Stimulated activated CD8-positive, alpha-beta memory T cell treated with anti-CD3 and anti-CD28 coated beads, Interleukin-2, amount 100 ng/mL, for 48 hours (primary cell): ENCODE results near the gene ITIH2.
A peak's percentile ranks its signal among the peaks of the same experiment; 100 is the strongest.
"Not testable (repeated sequence)": the region's sequence is repeated elsewhere in the genome, so short reads cannot be mapped to it uniquely, and the experiment has no call there.

Experiments used
- DNase-seq, 2 donors: peaks; one replicate each; pipeline ENCODE4 v3.0.0-alpha.2; 2020; ENCODE audit warnings: low read depth in 2 of 2

Gene ITIH2, protein sequence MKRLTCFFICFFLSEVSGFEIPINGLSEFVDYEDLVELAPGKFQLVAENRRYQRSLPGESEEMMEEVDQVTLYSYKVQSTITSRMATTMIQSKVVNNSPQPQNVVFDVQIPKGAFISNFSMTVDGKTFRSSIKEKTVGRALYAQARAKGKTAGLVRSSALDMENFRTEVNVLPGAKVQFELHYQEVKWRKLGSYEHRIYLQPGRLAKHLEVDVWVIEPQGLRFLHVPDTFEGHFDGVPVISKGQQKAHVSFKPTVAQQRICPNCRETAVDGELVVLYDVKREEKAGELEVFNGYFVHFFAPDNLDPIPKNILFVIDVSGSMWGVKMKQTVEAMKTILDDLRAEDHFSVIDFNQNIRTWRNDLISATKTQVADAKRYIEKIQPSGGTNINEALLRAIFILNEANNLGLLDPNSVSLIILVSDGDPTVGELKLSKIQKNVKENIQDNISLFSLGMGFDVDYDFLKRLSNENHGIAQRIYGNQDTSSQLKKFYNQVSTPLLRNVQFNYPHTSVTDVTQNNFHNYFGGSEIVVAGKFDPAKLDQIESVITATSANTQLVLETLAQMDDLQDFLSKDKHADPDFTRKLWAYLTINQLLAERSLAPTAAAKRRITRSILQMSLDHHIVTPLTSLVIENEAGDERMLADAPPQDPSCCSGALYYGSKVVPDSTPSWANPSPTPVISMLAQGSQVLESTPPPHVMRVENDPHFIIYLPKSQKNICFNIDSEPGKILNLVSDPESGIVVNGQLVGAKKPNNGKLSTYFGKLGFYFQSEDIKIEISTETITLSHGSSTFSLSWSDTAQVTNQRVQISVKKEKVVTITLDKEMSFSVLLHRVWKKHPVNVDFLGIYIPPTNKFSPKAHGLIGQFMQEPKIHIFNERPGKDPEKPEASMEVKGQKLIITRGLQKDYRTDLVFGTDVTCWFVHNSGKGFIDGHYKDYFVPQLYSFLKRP

DNA sequence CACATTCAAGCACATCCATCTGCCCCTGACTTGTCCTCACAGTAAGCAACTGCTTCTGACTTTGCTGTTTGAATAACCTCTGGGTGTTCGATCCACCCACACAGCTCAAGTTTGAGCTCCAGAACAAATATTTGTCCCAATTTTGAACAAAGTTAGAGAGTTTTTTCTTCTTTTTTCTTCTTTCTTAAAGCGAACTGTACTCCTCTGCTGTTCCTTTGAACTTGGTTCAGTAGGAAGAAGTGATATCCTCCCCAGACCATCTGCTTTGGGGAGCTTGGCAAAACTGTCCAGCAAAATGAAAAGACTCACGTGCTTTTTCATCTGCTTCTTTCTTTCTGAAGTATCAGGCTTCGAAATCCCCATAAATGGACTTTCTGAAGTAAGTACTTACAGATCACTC, at the start of gene ITIH2:
Gene ITIH2 (plus strand): TSS at position 177 of the 400 bp plus-strand sequence. CDS start 119 bp downstream, at position 296.
- DNase-seq = no peak

DNA sequence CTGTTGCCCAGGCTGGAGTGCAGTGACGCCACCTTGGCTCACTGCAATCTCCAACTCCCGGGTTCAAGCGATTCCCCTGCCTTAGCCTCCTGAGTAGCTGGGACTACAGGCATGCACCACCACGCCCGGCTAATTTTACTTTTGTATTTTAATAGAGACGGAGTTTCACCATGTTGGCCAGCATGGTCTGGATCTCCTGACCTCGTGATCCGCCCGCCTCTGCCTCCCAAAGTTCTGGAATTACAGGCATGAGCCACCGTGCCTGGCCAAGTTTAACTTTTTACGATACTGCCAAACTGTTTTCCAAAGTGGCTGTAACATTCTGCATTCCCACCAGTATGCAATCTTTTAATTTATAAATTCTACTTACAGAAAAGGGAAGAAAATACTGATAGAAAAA, 46.0 kb upstream of the ITIH2 start:
- not testable (repeated sequence) for DNase-seq

DNA sequence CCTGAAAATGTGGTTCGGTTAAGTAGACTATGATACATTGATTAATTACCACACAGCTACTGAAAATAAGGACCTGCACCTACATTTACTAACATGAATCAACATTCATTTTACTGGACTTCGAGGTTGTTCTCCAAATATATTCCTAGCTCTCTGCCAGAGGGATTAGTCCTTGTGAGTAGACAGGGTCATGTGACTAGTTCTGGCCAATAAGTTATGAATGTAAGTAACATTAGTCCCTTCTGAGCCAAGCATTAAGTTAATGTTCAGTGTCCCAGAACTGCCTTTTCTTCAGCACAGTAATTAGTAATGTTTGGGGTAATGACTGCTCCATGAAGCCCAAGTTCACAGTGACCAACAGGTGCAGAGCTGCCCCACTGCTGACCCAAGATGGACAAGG, 45.6 kb upstream of the ITIH2 start:
- DNase-seq = no peak

DNA sequence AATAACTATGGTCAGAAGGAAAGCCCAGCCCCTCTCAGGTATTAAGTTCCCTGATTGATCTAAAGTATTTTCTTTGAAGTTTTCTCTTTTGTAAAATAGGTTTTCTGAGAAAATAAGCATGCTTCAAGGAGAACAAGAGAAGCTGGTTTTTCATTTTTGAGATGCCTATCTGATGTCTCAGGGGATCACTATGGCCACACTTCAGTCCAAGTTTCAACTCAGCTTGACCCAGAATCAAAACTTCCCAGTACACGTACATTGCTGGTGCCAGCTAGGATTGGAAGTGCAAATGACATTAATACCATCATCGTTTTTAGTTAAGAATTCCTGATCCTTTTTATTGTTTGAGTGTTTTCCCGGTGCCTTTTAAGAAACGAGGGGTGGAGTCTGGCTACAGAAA, 43.6 kb upstream of the ITIH2 start:
- no peak for DNase-seq

DNA sequence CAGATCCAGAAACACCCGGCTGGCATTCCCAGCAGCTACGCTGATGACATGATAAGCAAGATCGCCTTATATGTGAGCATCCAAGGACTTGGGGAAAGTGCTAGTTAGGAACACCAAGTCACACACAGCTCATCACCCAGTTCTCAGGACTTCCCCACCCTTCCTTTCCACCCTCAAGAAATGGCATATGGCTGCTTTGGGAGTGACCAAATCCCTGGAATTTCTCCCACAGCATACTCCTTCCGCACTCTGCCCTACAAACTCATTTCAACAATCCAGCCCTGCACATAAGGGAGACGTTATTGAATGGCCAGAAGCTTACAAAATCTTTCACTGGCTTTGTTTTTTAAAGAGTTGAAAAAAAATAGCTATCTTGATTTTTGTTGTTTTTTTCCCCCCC, 40.6 kb upstream of the ITIH2 start:
- no peak for DNase-seq

DNA sequence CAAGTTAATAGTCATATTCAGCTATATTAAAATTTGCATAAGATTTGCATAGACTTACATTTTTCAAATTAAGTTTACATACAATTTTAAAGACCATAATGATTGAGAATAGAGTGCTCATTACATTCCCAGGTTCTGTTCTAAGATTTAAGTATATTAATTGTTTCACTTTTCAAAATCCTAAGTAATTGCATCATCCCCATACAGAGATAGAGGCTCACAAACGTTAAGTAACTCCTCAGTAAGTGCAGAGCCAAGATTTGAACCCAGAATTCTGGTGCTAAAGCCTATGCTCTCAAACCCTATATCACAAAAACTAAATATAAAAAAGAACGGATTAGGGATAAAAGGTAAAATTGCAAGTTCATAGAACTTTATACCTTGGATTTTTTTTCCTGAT, 38.4 kb upstream of the ITIH2 start:
- DNase-seq = no peak

DNA sequence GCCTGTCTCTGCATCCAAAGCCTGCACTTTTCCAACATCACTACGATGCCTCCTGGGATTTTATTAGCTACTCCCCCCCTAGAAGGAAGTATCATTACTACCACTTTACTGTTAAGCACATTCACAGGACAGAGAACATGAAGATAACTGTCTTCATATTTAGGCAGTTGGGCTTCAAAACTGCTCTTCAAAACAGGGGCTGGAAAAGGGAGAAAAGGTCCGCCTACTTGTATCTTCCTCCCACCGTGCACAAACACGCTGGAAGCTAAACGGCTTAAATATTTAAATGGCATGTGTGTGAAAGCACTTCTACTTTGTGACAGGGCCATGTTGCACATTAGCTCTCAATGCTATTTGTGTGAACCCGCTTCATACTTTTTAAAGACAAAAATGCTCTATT, 37.3 kb upstream of the ITIH2 start:
- no peak for DNase-seq

DNA sequence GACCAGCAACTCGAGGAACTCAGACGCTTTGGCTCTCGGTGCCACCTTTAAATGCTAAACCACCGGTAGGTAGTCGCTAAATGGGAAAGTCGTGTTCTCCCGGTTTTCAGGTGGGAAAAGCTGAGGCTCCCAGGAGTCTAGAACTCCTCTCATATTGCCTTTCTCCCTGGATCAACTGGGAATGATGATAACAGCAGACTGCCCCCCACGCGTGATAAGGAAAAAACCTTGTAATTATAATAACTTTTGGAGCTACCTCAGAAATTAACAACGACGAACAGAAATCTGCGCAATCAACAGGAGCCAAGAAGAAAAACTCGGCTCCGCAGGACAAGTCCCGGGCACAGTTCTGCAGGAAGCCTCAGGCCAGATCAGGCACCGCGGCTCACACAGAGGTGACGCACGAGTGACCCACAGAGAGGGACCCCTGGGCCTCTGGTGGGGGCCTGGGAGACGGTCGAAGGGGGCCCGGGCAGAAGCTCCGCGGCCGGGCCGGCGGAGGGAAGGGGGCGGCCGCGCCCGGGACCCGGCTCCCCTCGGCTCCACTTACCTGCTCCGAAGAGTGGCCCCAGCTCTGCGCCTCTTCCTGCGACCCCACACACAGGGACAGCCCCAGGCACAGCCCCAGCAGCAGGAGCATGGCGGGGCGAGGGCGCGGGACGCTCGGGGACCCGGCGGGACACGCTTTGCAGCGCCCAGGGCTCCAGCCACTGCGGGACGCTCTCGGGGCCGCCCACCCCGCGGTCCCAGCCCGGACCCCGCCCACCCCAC, 36.7 kb upstream of the ITIH2 start, which contains the start of gene ITIH5:
Gene ITIH5 (minus strand): TSS at position 714 of the 771 bp plus-strand sequence. CDS start 74 bp downstream, at position 640.
- no peak for DNase-seq

DNA sequence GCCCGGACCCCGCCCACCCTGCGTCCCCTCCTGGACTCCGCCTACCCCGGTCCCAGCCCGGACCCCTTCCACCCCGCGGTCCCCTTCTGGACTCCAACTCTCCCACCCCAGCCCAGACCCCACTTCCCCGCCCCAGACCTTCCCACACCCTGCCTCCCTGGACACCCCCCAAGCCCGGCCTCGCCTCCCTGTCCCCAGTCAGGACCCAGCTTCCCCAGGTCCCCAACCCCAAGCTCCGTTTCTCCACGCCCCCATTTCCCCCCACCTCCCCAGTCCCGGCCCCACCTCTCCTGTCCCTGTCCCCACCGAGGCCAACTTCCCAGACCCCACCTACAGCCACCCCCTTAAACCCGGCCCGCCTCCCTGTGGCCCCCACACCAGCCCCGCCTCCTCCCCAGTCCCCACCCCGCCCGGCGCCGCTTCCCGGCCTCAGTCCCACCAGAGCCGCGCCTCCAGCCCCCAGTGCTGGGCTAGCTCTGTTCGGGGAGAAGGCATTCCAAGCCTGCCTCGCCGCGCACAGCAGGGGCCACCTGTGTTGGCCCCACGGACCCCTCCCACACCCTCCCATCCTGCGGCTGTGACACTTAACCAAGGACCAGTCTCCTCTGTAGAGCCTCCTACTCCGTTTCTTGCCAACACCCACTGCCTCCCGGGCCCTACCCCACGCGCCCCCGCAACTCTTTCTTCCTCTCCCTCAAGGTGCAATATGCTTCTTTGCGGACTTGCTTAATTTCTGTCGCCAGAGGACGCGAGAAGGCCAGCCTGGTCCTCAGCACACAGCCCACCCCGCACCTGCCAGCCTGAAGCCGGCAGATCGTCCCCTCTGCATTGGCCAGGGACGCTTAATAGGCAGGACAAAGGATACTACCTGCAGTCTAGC, 35.6 kb upstream of the ITIH2 start:
- DNase-seq = no peak

DNA sequence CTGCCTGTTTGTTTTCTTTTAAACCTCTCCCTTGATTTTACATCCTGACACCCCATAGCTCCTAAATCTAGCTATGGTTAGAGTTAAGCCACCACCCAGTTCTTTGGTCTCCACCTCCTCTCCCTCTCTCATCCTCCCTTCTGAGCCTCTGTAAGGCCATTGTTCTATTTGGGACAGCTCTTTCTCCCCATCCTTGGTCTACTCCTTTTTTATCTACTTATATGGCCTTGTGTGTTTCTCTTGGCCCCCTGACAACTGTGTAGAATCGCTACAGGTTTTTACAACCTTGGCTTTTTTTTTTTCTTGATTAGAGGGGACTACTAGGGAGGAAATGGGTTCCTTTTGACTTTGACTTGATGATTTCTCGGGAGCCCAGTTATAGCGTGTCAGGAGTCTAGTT, 33.0 kb upstream of the ITIH2 start:
- DNase-seq = no peak

DNA sequence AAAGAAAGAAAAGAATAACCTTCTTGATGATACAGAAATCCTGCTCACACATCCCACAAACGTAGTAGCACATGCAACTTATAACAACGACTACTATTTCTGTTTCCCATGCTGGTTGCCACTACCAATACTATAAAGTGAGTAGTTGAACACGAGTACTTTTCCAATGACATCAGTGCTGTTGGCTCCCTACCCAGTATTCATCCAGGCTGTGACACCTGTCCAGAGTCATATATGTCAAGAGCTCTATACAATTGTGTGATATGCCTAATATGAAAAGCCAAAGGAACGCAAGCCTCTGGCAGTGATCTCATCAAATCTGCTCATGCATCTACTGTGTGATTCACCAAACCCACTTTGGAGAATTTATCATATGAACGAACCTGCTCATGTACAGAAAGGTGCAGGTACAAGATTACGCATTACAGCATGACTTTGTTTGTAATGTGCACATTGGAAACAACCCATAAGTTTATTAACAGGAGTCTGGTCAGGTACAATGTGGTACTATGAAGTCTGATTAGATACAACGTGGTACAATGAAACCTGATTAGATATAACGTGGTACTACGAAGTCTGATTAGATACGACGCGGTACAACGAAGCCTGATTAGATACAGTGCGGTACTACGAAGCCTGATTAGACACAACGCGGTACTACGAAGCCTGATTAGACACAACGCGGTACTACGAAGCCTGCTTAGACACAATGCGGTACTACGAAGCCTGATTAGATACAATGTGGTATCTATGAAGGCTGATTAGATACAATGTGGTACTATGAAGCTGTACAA, 30.6 kb upstream of the ITIH2 start:
- no peak for DNase-seq

DNA sequence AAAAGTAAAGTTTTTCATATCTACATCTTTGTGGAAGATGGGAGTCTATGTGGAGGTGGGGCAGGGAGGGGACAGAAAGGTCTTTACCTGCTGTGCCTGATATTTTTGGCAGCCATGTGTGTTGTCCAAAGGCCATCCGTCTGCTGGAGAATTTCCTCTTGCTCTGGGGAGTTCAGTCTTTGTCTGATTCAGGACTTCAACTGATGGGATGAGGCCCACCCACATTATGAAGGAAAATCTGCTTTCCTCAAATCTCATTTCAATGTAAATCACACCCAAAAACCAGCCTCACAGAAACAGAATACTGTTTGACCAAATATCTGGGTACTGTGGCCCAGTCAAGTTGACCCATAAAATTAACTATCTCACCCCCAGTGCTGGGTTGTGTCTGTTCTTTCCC, 23.9 kb upstream of the ITIH2 start:
- DNase-seq = no peak

DNA sequence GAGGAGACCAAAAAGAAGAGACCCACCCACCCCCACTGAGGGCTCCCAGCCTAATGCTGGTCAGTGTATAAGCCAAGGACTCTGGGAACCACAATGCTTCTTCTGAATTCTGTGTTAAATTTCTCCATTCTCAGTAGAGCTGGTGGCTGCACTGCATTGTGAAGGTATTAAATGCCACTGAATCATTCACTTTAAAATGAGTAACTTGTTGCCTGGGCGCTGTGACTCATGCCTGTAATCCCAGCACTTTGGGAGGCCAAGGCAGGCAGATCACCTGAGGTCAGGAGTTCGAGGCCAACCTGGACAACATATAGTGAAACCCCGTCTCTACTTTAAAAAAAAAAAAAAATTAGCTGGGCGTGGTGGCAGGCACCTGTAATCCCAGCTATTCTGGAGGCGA, 23.0 kb upstream of the ITIH2 start:
- not testable (repeated sequence) for DNase-seq

DNA sequence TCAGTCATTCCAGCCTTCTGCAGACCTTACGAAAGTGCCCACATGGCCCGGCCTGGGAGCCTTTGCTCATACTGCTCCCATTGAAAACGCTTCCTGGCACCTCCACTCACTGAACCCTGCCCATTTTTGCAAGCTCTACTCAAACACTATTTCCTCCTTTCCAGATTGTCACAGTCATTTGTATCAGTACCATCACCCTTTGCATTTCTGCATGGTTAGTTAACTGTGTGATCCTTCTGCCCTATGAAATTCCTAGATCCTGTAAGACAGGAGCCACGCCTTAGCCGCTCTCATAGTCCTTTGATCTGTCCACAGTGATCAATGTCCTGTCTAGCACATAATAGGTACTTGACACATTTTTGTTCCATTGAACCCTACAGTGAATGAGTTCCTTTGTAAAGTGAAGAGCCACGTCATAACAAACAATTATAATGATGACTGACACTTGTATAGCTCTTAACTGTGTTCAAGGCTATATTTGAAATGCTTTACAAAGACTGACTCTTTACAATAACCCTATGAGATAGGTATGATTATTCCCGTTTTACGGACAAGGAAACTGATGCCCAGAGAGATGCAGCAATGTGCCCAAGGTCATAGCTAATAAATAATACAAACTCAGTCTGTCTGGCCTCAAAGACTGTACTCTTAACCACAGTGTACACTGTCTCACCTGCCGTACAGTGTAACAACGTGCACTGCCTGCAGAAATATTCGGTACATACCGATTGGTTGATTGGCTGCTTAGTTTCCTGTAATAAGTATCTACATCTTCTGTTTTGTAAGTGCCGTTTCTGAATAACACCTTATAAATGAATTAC, 16.6 kb upstream of the ITIH2 start:
- DNase-seq = no peak

DNA sequence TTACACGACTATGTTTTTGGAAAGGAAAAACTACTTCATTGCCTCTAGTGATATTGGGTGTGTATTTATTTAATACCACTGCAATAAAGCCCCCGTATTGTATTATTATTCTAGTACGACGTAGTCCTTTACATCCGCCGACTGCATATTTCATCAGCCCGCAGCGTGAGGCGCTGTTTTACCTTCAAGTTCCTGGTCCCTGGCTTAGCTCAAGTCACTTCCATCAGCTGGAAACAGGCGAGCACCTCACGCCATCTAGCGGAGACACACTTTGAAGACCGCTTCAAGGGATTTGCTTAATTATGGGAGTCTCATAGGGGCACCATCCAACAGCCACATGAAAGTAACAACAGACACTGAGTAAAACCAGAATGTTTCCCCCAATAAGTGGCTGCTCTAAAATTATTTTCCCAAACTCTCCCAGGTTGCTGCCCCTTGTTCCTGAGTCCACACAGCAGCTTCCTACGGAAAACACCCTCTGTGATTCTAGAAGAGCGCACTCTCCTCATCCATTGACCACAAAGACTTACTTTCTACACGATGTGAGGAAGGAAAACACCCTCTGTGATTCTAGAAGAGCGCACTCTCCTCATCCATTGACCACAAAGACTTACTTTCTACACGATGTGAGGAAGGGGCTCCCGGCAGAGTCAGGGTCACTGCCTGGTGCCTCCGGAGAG, 15.7 kb upstream of the ITIH2 start:
- peak; percentile 49 to 58 for DNase-seq

DNA sequence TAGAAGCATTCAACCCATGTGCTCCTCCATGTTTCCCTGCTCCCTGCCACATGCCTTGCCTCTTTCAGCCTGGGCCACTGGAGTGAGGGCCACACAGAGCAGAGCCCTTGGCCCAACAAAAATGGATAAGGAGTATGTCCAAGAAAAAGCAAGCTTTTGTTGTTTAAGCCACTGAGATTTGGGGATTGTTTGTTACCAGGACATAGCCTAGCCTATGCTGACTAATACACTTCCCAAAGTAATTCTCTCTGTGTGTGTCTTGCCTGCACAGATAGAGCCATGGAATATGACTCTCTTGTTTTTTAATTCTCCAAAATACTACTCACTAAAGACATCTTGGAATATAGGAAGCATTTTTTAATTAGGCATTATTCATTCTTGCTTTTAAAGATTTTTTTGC, 13.5 kb upstream of the ITIH2 start:
- no peak for DNase-seq

DNA sequence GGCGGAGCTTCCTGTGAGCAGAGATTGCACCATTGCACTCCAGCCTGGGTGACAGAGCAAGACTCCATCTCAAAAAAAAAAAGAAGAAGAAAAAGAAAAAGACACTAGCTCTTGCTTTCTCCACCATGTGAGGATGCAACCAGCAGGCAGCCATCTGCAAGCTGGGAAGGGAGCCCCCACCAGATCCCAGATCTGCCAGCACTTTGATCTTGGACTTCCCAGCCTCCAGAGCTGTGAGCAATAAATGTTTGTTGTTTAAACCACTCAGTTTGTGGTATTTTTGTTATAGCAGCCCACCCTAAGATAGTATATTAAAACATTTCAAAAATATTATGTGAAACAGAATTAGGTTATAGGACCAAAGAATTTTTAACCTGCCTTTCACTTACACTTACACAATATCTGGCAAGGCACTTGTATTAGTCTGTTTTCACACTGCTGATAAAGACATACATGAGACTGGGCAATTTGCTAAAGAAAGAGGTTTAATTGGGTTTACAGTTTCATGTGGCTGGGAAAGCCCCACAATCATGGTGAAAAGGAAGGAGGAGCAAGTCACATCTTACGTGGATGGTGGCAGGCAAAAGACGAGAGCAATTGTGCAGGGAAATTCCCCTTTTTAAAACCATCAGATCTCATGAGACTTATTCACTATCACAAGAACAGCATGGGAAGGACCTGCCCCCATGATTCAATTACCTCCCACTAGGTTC, 12.1 kb upstream of the ITIH2 start:
- not testable (repeated sequence) for DNase-seq

DNA sequence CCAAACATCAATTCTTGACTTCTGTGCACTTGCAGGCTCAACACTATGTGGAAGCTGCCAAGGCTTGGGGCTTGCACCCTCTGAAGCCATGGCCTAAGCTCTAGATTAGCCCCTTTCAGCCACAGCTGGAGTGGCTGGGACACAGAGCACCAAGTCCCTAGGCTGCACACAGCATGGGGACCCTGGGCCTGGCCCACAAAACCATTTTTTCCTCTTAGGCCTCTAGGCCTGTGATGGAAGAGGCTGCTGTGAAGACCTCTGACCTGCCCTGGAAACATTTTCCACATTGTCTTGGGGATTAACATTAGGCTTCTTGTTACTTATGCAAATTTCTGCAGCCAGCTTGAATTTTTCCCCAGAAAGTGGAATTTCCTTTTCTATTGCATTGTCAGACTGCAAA, 10.7 kb upstream of the ITIH2 start:
- DNase-seq = not testable (repeated sequence)
